Measurements from ENCODE around the gene ADAMTS14. TPM values are rescaled to one million over a fixed set of nuclear protein-coding genes. Genes with fewer than 3 reads are reported as not detected.
A peak's percentile ranks its signal among the peaks of the same experiment; 100 is the strongest.

The ADAMTS14 gene
- total RNA-seq, 1 donor from 2014 or later = 2.9 TPM

DNA sequence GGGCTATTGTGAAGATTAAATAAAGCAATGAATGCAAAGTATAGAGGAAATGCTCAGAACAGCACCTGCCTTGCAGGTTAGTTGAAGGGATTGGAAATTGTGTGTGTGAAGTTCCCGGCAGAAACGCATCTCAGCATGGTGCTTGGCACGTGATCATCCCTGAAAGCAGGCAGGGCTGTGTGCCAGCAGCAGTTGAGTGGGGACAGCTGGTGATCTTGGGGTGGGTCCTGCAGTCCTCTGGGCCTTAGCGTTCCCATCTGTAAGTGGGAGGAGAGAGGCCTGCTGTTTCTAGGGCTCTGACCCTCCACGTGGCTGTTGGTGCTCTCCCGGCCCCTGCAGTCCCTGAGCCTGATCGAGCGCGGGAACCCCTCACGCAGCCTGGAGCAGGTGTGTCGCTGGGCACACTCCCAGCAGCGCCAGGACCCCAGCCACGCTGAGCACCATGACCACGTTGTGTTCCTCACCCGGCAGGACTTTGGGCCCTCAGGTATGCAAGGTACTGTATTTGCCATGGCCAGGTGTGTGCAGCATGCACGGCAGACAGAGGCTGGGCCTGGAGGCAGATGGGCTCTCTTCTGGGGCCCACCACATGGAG is 57.6 kb downstream of the ADAMTS14 start:
- DNase-seq (ENCODE audit: low spot score) = no peak

DNA sequence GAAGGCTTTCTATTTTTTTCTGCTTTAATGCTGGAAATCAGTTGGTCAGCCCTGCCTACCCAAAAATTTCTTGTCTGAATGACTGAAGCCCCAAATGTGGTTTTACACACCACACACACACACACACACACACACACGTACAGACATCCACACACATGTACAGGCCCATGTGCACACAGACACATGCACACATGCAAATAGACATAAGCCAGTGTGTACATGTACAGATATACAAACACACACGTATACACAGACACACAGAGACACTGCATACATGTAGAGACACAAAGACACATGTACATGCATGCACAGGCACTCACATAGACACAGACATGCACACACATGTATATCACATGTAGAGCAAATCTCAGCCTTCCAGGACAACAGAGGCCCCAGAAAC is 58.6 kb downstream of the ADAMTS14 start:
- DNase-seq (ENCODE audit: low spot score) = no peak

DNA sequence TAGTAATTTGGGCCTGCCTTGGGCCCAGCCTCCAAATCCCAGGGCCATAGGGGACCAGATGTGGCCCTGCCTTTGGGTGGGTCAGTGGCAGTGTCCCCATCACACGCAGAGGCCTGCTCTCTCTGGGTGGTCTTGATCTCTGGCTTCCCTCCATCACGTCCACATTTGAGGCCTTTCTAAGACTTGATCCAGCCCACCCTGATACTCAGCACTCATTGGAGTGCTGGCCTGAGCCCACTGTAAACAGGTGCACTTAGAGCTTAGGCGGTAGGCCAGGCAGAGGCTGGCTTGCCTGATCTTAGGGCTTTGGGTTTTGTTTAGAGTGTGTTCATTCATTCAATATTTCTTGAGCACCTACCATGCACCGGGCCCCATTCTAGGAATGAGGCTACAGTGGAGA is 60.3 kb downstream of the ADAMTS14 start:
- no peak for DNase-seq (ENCODE audit: low spot score)

DNA sequence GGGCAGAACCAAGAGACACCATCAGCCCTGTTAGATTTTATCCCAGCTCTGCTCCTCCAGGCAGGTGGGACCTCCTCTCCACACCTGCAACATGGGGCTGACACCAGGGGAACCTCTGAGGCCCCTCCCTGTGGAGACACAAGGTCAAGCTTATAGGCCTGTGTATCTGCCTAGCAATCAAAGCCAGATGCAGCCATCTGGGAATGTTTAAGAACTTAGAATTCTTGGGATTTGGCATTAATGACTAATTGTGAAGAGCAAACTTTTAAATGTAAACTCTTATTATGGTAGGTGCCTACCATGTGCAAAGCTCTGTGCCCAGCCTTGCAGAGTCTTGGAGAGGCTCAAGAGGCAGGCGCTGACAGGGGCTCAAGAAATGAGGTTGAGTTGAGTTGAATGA is 60.7 kb downstream of the ADAMTS14 start:
- no peak for DNase-seq (ENCODE audit: low spot score)

DNA sequence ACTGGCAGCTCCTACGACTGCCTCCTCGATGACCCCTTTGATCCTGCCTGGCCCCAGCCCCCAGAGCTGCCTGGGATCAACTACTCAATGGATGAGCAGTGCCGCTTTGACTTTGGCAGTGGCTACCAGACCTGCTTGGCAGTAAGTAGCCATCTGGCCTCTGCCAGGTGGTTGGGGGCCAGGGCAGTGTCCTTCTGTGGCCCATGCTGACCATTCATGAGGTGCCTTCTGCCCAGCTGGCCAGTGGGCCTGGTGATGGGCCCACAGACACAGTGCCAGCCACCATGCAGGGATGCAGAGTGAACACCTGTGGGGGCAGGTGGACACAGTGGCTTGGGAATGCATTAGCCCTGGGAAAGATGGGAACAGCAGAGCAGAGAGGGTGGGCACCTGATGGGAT is 62.9 kb downstream of the ADAMTS14 start:
- no peak for DNase-seq (ENCODE audit: low spot score)

DNA sequence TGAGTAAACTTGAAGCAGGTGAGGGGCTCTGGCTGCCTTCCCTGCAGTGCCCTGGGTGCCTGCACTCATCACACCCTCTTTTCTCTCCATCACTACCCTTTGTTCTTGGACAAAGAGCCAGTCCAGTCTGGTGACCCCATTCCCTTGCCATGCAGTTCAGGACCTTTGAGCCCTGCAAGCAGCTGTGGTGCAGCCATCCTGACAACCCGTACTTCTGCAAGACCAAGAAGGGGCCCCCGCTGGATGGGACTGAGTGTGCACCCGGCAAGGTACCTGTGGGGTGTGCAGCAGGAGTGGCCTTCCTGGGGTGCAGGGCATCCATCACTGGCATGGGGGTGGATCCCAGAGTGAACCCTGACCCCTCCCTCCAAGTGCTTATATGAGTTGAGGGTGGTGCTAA is 64.2 kb downstream of the ADAMTS14 start:
- DNase-seq (ENCODE audit: low spot score) = no peak

DNA sequence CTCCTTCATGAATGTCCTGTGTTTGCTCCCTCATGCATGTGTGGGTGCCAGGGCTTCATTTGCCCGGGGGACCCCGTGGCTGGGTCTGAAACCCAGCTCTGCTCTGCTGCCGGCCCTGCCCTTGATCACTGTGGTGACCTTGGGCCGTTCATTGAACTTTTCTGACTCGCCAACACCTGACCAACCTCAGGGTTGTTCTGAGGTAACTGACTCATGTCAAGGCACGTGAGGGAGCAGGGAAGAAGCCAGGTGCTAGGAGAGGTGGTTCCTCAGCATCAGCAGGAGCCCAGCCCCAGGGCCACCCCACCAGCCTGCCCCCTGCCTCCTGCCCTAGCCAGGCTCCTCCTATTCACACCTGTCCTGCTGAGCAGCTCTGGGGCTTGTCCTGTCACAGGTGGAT is 64.9 kb downstream of the ADAMTS14 start:
- DNase-seq (ENCODE audit: low spot score) = no peak

DNA sequence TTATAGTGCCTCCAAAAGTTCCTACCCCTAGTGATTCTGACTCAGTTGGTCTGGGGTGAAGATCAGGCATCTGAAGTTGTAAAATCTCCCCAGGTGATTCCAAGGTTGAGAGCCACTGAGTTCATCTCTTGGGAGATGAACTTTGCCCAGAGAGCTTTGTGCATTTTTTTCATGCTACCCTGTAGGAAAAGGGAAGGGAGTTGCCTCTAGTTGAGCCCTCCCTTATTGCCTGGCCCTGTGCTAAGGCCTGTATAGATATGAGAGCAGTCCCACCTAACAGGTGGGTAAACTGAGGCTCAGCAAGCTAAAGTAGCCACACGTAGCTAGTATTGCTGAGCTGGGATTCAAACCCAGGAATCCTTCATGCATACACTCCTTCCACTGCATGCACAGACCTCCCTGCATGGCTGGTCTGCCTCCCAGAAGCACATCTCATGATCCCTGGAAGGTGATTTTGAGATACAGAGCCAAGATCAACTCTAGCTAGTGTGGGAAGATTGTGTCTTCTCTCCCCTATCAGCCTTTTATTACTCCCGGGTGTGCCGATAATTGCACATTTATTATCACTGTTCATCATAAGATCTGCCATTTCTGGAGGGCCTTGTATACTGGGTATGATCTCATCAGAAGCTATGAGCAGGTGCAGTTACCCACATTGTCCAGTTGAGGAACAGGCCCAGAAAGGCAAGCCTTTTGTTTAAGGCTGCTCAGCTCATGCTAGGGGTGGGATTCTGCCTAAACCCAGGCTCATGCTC is 65.9 kb downstream of the ADAMTS14 start:
- DNase-seq (ENCODE audit: low spot score) = no peak

DNA sequence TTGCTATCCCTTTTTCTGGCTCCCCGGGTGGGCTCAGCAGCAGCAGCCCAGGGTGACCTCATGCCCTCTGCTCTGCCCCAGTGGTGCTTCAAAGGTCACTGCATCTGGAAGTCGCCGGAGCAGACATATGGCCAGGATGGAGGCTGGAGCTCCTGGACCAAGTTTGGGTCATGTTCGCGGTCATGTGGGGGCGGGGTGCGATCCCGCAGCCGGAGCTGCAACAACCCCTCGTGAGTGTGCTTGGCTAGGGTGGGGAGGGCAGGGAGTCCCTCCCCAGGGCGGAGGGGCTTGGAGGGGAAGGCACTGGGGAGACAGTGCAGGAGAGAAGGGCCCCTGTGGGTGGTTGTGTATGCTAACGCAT is 66.4 kb downstream of the ADAMTS14 start:
- DNase-seq (ENCODE audit: low spot score) = no peak

DNA sequence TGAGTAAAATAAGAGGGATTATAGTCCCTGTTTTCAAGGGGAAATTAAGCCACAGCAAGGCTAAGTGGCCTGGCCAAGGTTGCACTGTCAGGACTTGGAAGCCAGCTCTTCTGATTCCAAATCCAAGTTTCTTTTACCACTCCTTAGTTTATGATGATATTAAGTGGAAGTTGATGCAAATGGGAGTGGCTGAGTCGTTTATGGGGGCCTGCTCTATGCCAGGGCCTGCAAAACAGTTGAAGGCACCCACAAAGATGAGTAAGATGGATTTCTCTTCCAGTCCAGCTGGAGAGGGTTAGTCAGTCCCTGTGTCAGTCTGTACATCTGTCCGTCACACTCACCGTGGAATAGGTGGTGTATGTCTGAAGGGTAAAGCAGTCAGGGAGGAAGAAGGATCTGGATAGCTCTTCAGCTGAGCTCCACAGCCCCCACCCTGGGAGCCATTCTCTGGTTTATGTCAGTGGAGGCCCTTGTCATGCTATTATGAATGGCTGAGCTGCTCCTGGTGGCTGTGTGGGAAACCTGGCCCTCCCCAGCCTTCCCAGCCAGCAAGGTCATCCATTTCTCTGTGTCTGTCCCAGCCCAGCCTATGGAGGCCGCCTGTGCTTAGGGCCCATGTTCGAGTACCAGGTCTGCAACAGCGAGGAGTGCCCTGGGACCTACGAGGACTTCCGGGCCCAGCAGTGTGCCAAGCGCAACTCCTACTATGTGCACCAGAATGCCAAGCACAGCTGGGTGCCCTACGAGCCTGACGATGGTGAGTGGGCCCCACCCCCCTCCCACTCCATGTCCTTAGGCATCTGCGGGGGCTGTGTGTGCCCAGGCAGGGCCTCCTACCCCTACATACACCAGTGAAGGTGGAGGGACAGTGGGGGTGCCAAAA is 68.3 kb downstream of the ADAMTS14 start:
- DNase-seq (ENCODE audit: low spot score) = peak; percentile 67

DNA sequence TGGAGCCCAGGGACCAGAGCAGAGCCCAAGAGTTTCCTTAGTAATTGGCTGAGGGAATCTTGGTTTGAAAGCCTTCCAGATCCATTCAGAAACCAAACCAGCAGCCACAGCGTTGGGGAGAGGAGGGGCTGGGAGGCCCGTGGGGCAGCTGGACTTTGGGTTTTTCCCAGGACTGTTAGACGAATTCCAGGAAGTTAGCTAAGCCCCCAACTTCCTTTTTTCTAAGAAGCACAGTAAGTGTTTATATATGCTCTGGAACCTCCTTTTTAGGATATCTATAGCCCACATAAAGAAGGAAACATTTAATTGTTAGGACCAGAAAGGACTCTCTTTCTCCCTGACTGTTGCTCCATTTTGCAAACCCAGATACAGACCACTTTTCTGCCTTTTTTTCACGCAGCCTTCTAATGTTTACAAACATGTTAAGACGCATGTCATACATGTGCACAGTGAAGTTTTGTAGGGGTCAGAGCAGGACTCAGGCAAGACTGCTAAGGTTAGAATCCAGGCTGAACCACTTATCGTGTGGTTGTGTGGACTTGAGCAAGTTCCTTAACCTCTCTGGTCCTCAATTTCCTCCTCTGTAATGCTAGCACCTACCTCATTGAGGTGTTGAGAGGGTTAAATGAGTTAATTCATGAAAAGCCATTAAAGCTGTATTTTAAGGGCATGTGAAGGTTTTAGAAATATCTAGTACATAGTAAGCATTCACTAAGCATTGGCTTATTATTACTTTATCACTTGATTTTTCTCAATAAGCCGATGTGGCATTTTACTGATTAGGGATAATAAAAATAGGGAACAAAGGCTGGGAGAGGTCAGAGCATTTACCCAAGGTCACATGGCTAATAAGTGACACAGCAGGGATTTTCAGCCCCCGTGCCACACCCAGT is 70.5 kb downstream of the ADAMTS14 start:
- DNase-seq (ENCODE audit: low spot score) = peak; percentile 87

DNA sequence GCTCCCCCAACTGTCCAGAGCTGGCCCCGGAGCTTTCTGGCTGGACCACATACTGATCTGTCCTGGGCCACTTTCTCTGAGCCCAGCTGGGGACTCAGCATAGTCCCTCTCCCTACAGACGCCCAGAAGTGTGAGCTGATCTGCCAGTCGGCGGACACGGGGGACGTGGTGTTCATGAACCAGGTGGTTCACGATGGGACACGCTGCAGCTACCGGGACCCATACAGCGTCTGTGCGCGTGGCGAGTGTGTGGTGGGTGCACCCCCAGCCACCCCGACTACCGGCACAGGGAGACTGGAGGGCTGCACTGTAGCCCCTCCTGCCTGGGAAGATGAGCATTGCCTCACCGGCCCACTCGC is 71.1 kb downstream of the ADAMTS14 start:
- no peak for DNase-seq (ENCODE audit: low spot score)

DNA sequence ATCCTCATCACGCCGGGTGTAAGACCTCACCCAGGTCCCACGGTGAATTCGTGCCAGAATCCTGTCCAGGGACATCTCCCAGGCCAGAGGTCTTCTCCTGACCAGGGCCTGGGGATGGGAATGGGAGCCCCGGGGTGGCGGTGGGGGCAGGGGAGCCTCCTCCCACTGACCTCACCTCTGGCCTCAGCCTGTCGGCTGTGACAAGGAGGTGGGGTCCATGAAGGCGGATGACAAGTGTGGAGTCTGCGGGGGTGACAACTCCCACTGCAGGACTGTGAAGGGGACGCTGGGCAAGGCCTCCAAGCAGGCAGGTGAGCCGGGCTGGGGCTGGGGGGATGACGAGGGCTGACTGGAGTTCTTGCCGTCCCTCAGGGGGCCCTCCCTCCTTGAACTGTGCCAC is 71.6 kb downstream of the ADAMTS14 start:
- DNase-seq (ENCODE audit: low spot score) = no peak

DNA sequence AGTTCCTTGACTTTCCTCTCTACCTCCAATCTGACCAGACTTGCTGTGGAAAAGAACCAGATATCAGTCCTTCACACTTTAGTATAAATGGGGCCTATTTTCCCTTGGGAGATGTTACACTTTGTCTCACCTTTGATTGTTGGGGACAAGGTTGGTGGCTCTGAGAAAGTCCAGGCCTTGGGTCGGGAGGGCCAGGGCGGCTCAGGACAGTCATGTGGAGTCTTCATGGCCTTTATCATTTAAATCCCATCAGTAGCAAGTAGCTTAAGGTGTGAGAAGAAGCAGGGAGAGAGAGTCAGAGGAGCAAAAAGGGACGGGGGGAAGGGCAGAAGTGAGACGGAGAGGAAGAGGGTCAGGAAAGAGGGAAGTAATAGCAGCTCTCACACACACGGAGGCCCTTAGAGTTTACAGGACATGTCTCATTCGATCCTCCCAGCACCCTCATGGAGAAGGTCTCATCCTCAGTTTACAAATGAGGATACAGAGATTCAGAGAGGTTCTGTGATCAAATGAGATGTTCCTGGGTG is 72.4 kb downstream of the ADAMTS14 start:
- DNase-seq (ENCODE audit: low spot score) = no peak

DNA sequence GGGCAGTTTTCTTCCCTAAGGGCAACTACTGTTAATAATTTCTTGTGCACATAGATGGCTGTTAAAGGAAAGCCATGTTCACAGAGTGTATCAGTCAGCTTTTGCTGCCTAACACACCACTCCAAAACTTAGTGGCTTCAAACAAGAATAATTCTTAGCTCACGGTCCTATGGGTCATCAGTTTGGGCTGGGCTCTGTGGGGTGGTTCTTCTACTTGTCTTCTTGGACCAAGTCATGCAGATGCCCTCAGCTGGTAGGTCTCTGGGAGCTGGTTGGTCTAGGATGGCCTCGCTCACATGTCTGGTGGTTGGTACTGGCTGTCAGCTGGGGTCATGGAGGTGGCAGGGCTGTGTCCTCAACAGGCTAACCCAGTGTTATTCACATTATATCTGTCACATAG is 73.2 kb downstream of the ADAMTS14 start:
- no peak for DNase-seq (ENCODE audit: low spot score)

DNA sequence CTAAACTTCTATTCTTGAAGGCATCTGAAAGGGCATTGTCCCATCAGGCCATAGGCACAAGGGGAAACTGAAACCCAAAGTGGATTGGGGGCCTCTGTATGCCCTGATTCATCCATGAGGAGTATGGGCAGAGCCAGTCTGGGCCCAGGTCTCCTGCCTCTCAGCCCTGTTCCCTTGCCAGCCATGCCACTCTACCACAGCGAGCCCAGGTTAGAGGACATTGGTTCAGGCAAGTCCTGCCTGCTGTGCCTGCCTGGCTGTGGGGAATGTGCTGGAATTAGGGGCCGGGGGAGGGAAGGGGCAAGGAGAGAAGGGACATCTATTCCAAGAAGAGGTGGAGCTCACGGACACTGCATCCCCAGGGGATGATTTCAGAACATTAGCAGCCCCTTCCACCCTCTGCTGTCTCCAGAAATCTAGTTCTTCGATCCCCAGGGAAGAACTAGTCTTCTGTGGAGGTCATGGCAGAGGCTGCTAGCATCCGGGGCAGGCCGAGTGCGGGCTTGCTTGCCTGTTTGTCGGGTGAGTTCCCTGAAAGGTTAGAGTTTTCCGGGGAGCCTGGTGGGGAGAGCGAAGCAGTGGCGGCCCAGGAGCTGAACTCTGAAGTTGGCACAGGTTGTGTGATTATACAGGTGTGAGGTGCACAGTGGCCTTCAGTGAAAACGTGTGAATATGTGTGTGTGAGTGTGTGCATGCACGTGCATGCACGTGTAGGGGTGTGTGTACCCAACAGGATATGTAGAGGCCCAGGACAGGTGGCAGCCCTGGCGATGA is 75.1 kb downstream of the ADAMTS14 start:
- DNase-seq (ENCODE audit: low spot score) = no peak

DNA sequence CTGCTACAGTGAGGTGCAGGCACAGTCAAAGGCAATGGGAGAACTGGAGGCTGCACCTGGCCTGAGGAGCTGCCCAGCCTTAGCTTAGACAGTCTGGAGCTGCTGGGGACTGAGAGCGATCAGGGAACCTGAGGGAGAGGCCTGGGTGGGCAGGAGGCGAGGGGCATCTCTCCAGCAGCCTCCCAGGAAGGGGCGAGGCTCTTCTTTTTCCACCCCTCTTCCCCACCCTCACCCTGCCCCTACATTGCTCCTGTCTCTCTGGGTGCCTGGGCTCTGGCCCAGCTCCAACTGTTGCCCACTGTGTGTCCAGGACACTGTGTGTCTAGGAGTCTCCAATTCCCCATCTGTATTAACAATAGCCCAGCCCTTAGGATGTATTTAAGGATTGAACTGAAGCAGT is 76.0 kb downstream of the ADAMTS14 start:
- no peak for DNase-seq (ENCODE audit: low spot score)

DNA sequence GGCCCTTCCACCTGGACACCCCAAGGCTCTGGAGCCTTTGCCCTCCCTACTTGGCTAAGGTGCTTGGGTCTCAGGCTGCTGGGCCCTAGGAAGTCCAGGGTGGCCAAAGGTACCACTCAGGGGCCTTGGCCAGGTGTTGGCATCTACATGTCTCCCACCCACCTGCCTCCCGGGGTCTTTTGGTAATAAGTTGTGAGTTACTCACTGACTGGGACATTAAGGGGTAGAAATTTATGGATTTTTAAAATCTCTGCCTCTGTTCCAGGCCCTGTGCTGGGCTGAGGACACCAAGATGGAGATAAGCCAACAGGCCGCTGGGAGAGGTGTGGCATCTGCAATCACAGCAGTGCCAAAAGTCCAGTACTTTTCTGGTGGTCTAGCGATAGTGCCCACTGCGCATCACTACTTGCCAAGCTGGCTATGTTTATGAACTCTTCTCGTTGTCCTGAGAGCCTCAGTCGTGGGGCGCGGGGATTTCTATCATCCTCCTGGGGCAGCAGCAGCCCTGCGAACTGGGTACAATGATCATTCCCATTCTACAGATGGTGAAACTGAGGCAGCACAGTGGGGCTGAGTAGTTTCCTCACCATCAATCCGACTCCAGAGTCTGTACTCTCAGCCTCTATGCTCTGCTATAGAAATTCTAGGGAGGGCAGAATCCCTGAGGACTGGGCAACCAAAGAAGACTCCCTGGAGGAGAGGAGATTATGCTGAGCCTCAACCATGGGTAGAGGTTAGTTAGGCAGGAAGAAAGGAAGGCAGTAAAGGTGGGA is 76.7 kb downstream of the ADAMTS14 start:
- DNase-seq (ENCODE audit: low spot score) = no peak

DNA sequence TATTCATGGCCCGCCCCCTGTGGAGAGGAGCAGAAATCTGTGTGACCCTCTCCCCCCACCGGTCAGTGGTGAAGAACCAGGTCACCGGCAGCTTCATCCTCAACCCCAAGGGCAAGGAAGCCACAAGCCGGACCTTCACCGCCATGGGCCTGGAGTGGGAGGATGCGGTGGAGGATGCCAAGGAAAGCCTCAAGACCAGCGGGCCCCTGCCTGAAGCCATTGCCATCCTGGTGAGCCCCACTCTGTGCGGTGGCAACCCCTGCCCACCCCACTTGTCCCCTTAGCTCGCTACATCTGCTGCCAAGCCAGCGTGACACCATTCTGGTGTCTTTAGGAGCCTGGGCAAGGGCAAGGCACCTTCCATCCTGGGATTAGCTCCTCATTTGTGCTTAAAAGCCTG is 77.5 kb downstream of the ADAMTS14 start:
- DNase-seq (ENCODE audit: low spot score) = no peak

DNA sequence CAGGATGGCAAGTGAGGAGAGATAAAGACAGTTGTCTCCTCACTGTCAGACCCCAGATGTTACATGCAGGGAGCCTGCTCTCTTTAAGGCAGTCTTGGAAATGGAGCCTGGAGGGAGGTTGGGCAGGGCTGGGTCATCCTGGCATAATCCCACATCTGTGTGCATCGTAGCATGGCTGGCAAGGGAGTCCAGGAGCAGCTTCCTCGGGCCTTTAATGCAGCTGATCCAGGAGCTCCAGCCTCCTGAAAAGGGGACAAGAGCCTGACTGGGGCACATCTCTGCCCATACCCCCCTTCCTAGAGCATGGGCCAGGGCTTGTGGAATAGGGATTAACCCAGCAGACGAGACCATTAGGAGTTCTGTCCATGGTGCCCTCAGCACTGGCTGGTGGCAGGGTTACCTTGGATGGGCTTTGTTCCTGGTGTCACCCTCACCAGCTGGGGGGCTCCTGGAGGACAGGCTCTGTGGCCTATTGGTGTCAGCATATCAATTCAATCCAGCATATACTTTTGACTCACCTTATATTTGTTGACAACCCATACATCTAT is 77.9 kb downstream of the ADAMTS14 start:
- DNase-seq (ENCODE audit: low spot score) = no peak

Data from umbilical cord (tissue), 2 donors.